ENCODE results near the gene MINPP1. TPM values are rescaled to one million over a fixed set of nuclear protein-coding genes. Genes with fewer than 3 reads are reported as not detected.

MINPP1 gene
- total RNA-seq, 1 experiment from 2014 or later: 37.0 TPM

GRCh38 chr10:87518937-87519336 is 14.2 kb downstream of the MINPP1 start:
- CTCF ChIA-PET: no interaction called here
- in situ Hi-C loops (cut with HindIII; ENCODE audit: low pct_unique_long_range_greater_than_20kb, low sequenced_read_pairs): no loop called here

GRCh38 chr10:87519582-87519981 is 14.9 kb downstream of the MINPP1 start:
- ChIA-PET POLR2A (interaction anchor here (0.9 kb wide), 1 partner anchor 14 kb away, joined by 3 read pairs; no protein-coding TSS in a partner anchor), CTCF (no interaction called here)
- no peaks in the 10 kb centered on the region for H3K9me3 ChIP-seq (ENCODE audit: control insufficient read depth, insufficient read depth, low read depth, low read length)
- H3K4me3 ChIP-seq (ENCODE audit: low read depth in 2 of 2, low read length in 2 of 2): no peak overlapping the region
- no peaks in the 10 kb centered on the region; the same call in 1 of the 2 replicates for H3K36me3 ChIP-seq (ENCODE audit: control insufficient read depth, insufficient read depth, low read length)
- intact Hi-C loops (cut with micrococcal nuclease; ENCODE audit: unreplicated experiment) (no loop called here), in situ Hi-C loops (cut with HindIII; ENCODE audit: low pct_unique_long_range_greater_than_20kb, low sequenced_read_pairs) (no loop called here)
- no peaks in the 10 kb centered on the region for H3K27me3 ChIP-seq (ENCODE audit: control insufficient read depth, insufficient read depth, low read length)
- no peak for ATAC-seq
- H3K4me1 ChIP-seq (ENCODE audit: control insufficient read depth, insufficient read depth, low read length): no peaks in the 10 kb centered on the region
- TF ChIP-seq, protein P1, sequence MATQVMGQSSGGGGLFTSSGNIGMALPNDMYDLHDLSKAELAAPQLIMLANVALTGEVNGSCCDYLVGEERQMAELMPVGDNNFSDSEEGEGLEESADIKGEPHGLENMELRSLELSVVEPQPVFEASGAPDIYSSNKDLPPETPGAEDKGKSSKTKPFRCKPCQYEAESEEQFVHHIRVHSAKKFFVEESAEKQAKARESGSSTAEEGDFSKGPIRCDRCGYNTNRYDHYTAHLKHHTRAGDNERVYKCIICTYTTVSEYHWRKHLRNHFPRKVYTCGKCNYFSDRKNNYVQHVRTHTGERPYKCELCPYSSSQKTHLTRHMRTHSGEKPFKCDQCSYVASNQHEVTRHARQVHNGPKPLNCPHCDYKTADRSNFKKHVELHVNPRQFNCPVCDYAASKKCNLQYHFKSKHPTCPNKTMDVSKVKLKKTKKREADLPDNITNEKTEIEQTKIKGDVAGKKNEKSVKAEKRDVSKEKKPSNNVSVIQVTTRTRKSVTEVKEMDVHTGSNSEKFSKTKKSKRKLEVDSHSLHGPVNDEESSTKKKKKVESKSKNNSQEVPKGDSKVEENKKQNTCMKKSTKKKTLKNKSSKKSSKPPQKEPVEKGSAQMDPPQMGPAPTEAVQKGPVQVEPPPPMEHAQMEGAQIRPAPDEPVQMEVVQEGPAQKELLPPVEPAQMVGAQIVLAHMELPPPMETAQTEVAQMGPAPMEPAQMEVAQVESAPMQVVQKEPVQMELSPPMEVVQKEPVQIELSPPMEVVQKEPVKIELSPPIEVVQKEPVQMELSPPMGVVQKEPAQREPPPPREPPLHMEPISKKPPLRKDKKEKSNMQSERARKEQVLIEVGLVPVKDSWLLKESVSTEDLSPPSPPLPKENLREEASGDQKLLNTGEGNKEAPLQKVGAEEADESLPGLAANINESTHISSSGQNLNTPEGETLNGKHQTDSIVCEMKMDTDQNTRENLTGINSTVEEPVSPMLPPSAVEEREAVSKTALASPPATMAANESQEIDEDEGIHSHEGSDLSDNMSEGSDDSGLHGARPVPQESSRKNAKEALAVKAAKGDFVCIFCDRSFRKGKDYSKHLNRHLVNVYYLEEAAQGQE (IDR thresholded peaks at IDR 0.05; ENCODE audit: insufficient read depth in 1 of 2, low read depth in 2 of 2, low read length in 1 of 2): no peak
- TF ChIP-seq TCF7L2 (IDR thresholded peaks at IDR 0.05; ENCODE audit: low read depth, low read length) (no peak), SIN3A (IDR thresholded peaks at IDR 0.05; ENCODE audit: borderline replicate concordance, insufficient read depth, low read depth, low read length) (no peak), CTCF (IDR thresholded peaks at IDR 0.05) (no peak), POLR2AphosphoS5 (IDR thresholded peaks at IDR 0.05; ENCODE audit: low read depth, low read length) (no peak)
- no TSS peak for BruUV-seq (replicated peaks)
- no peak for DNase-seq (ENCODE audit: low read depth, low spot score)
- H3K27ac ChIP-seq (ENCODE audit: low read length): no peak overlapping the region

More at GRCh38 chr10:87518937-87519336, 14.2 kb downstream of the MINPP1 start:
- intact Hi-C loops (cut with micrococcal nuclease; ENCODE audit: unreplicated experiment): no loop called here
- TF ChIP-seq SIN3A (IDR thresholded peaks at IDR 0.05; ENCODE audit: borderline replicate concordance, insufficient read depth, low read depth, low read length): no peak
- TF ChIP-seq, protein P1 (IDR thresholded peaks at IDR 0.05; ENCODE audit: insufficient read depth in 1 of 2, low read depth in 2 of 2, low read length in 1 of 2): no peak
- no peak for TF ChIP-seq CTCF (IDR thresholded peaks at IDR 0.05)
- no peak for TF ChIP-seq POLR2AphosphoS5 (IDR thresholded peaks at IDR 0.05; ENCODE audit: low read depth, low read length)
- no peak for TF ChIP-seq TCF7L2 (IDR thresholded peaks at IDR 0.05; ENCODE audit: low read depth, low read length)
- Histone ChIP-seq H3K27ac (ENCODE audit: low read length) (no peak overlapping the region), H3K36me3 (ENCODE audit: control insufficient read depth, insufficient read depth, low read length) (no peaks in the 10 kb centered on the region; the same call in 1 of the 2 replicates), H3K27me3 (ENCODE audit: control insufficient read depth, insufficient read depth, low read length) (no peaks in the 10 kb centered on the region), H3K4me3 (ENCODE audit: low read depth in 2 of 2, low read length in 2 of 2) (no peak overlapping the region), H3K4me1 (ENCODE audit: control insufficient read depth, insufficient read depth, low read length) (no peaks in the 10 kb centered on the region), H3K9me3 (ENCODE audit: control insufficient read depth, insufficient read depth, low read depth, low read length) (no peaks in the 10 kb centered on the region)
- POLR2A ChIA-PET: no interaction called here
- DNase-seq (ENCODE audit: low read depth, low spot score) (no peak), ATAC-seq (no peak)
- no TSS peak for BruUV-seq (replicated peaks)
